ENCODE data around the gene CPA1. TPM values are rescaled to one million over a fixed set of nuclear protein-coding genes. Genes with fewer than 3 reads are reported as not detected.

The CPA1 gene
- total and polyA plus RNA-seq, 2 of the 4 experiments (the other 2 are of a cell fraction), result not detected

DNA sequence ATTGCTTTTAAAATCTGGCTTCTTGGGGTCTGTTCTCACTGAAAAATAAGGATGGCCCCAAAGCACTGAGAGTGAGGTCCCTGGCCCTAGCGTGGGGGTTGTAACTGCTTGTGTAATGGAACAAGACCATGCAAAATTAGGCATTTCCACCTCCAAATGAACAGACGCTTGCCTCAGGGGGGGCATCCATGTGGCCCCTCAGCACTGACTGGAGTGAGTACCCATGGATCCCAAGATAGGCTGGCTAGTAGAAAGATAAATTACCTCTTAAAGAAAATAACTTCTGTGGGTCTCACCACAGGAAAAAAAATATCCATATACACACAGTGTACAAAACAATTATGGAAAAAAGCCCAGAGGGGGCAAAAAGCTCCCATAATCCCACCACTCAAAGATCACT is 15.2 kb upstream of the CPA1 start:
- Histone ChIP-seq H3K27ac (ENCODE audit: insufficient read depth, low read length) (peak overlapping the region; percentile 61), H3K4ac (ENCODE audit: low read depth, low read length) (peak overlapping the region; percentile 92), H3K9me1 (ENCODE audit: insufficient read depth, low read length) (peaks cover 42% of the 10 kb centered on the region), H4K20me1 (ENCODE audit: insufficient read depth, low read length) (no peaks in the 10 kb centered on the region), H2BK20ac (ENCODE audit: low read depth, low read length) (peak overlapping the region; percentile 96), H2AFZ (replicated peaks; ENCODE audit: low read length, poor library complexity) (peak overlapping the region; percentile 26), H3K79me1 (ENCODE audit: low read depth in 1 of 2, low read length in 2 of 2) (peaks cover 0 to 7% of the 10 kb centered on the region in 2 experiments; a peak in 1 of 4 replicates), H4K5ac (ENCODE audit: low read depth, low read length) (peak overlapping the region; percentile 81), H3K9ac (ENCODE audit: low read depth, low read length) (no peak overlapping the region), H3K4me3 (ENCODE audit: insufficient read depth, low read depth, low read length) (no peak overlapping the region), H3K56ac (ENCODE audit: extremely low read depth, insufficient read depth, low read length) (peak overlapping the region; percentile 1; the same call in 1 of the 2 replicates), H3K18ac (ENCODE audit: low read depth, low read length) (peak overlapping the region; percentile 86), H3K9me3 (ENCODE audit: control insufficient read depth, insufficient read depth, low read length) (0 out of 2 replicates have a peak, but pooled peaks cover 3% of the 10 kb centered on the region), H2AK5ac (ENCODE audit: low read depth, low read length) (peak overlapping the region; percentile 95), H2BK5ac (ENCODE audit: low read depth, low read length, poor library complexity, severe bottlenecking) (peak overlapping the region; percentile 96), H4K8ac (ENCODE audit: low read depth in 2 of 2, low read length in 2 of 2) (peak overlapping the region; percentile 59 to 74), H3K4me2 (ENCODE audit: low read depth, low read length) (no peak overlapping the region), H3K36me3 (ENCODE audit: control insufficient read depth, insufficient read depth, low read length) (no peaks in the 10 kb centered on the region), H2AK9ac (replicated peaks; ENCODE audit: low read depth, low read length, poor library complexity) (peak overlapping the region; percentile 75), H2BK120ac (ENCODE audit: low read depth, low read length) (peak overlapping the region; percentile 98), H3K23ac (ENCODE audit: low read depth, low read length) (peak overlapping the region; percentile 49; the same call in 1 of the 2 replicates), H2BK15ac (ENCODE audit: low read depth, low read length) (peak overlapping the region; percentile 90; the same call in 2 of the 3 replicates), H3K4me1 (ENCODE audit: control insufficient read depth, insufficient read depth, low read length) (peaks cover 41% of the 10 kb centered on the region), H3K14ac (replicated peaks; ENCODE audit: low read depth, low read length) (peak overlapping the region; percentile 95), H3K27me3 (ENCODE audit: control insufficient read depth, insufficient read depth, low read length) (no peaks in the 10 kb centered on the region), H4K91ac (ENCODE audit: insufficient read depth, low read depth, low read length) (peak overlapping the region; percentile 93)
- dilution Hi-C loops (cut with HindIII; ENCODE audit: low sequenced_read_pairs, unreplicated experiment), result no loop called here
- no TSS peak for BruUV-seq (replicated peaks)
- ATAC-seq (ENCODE audit: low read depth) (no peak), DNase-seq (no peak)
- WGBS, 2 experiments (ENCODE audit: extremely low coverage in 2 of 2, insufficient read length in 1 of 2), result no CpG with 5 or more reads among the region's 2 CpGs
- ChIA-PET POLR2A (ENCODE audit: unreplicated experiment) (interaction anchor here (1.1 kb wide), 1 partner anchor 129 kb away, joined by 3 read pairs; no protein-coding TSS in a partner anchor), CTCF (no interaction called here)
- TF ChIP-seq CHD1 (IDR thresholded peaks at IDR 0.05; ENCODE audit: low read depth, low read length), result no peak
- no peak for TF ChIP-seq SMC3 (IDR thresholded peaks at IDR 0.05; ENCODE audit: low read depth, low read length)
- TF ChIP-seq MAFK (IDR thresholded peaks at IDR 0.05; ENCODE audit: low read depth, low read length), result no peak
- no peak for TF ChIP-seq MXI1 (IDR thresholded peaks at IDR 0.05; ENCODE audit: borderline replicate concordance, low read depth, low read length)
- TF ChIP-seq, protein P1, sequence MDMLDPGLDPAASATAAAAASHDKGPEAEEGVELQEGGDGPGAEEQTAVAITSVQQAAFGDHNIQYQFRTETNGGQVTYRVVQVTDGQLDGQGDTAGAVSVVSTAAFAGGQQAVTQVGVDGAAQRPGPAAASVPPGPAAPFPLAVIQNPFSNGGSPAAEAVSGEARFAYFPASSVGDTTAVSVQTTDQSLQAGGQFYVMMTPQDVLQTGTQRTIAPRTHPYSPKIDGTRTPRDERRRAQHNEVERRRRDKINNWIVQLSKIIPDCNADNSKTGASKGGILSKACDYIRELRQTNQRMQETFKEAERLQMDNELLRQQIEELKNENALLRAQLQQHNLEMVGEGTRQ (IDR thresholded peaks at IDR 0.05; ENCODE audit: low read depth, low read length), result no peak
- TF ChIP-seq RAD21 (IDR thresholded peaks at IDR 0.05; ENCODE audit: low read length), result no peak
- TF ChIP-seq MAZ (IDR thresholded peaks at IDR 0.05; ENCODE audit: borderline replicate concordance, low read depth, low read length), result no peak
- no peak for TF ChIP-seq BHLHE40 (IDR thresholded peaks at IDR 0.05; ENCODE audit: low read depth, low read length)
- TF ChIP-seq, protein P2, sequence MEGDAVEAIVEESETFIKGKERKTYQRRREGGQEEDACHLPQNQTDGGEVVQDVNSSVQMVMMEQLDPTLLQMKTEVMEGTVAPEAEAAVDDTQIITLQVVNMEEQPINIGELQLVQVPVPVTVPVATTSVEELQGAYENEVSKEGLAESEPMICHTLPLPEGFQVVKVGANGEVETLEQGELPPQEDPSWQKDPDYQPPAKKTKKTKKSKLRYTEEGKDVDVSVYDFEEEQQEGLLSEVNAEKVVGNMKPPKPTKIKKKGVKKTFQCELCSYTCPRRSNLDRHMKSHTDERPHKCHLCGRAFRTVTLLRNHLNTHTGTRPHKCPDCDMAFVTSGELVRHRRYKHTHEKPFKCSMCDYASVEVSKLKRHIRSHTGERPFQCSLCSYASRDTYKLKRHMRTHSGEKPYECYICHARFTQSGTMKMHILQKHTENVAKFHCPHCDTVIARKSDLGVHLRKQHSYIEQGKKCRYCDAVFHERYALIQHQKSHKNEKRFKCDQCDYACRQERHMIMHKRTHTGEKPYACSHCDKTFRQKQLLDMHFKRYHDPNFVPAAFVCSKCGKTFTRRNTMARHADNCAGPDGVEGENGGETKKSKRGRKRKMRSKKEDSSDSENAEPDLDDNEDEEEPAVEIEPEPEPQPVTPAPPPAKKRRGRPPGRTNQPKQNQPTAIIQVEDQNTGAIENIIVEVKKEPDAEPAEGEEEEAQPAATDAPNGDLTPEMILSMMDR (conservative IDR thresholded peaks at IDR 0.05; ENCODE audit: low read depth, low read length), result no peak
- no peak for TF ChIP-seq POLR2A (IDR thresholded peaks at IDR 0.05; ENCODE audit: low read depth, low read length)
- TF ChIP-seq, protein P3, sequence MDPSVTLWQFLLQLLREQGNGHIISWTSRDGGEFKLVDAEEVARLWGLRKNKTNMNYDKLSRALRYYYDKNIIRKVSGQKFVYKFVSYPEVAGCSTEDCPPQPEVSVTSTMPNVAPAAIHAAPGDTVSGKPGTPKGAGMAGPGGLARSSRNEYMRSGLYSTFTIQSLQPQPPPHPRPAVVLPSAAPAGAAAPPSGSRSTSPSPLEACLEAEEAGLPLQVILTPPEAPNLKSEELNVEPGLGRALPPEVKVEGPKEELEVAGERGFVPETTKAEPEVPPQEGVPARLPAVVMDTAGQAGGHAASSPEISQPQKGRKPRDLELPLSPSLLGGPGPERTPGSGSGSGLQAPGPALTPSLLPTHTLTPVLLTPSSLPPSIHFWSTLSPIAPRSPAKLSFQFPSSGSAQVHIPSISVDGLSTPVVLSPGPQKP (IDR thresholded peaks at IDR 0.05; ENCODE audit: borderline replicate concordance, low read depth, low read length), result no peak
- TF ChIP-seq FOS (IDR thresholded peaks at IDR 0.05; ENCODE audit: low read depth, low read length), result no peak
- TF ChIP-seq NFE2L2 (IDR thresholded peaks at IDR 0.05; ENCODE audit: low read depth, low read length), result no peak
- in situ Hi-C loops (cut with MboI; ENCODE audit: low sequenced_read_pairs), result no loop called here
- intact Hi-C loops (cut with micrococcal nuclease), result no loop called here

All from IMR-90 (cell line).